Thyroid gland (tissue), 4 donors: ENCODE results near the gene VAV3.
"Not testable (repeated sequence)": the region's sequence is repeated elsewhere in the genome, so short reads cannot be mapped to it uniquely, and the experiment has no call there.

Source experiments
- POLR2A ChIP-seq, 2 donors: fragments of 450-650 bp; IDR thresholded peaks; one replicate each; pipeline ENCODE4 v1.6.1; 2017; ENCODE audit warnings: antibody characterized with exemption in 2 of 2, mild to moderate bottlenecking in 2 of 2, moderate library complexity in 1 of 2
- TF ChIP-seq, protein P1 (sequence below), 6 experiments: fragments of 200-600 bp in 3 of 6; fragments of 450-650 bp in 3 of 6; sonication (generic) in 3 of 6; IDR thresholded peaks; one replicate each; pipeline ENCODE4 v1.5.1; 2016 to 2019; ENCODE audit warnings: antibody characterized with exemption in 6 of 6, mild to moderate bottlenecking in 2 of 6, inconsistent platforms in 1 of 6, moderate library complexity in 1 of 6

GRCh38 chr1:107720210-107720609 lies 244.8 kb downstream of the VAV3 start:
- TF ChIP-seq, protein P1, sequence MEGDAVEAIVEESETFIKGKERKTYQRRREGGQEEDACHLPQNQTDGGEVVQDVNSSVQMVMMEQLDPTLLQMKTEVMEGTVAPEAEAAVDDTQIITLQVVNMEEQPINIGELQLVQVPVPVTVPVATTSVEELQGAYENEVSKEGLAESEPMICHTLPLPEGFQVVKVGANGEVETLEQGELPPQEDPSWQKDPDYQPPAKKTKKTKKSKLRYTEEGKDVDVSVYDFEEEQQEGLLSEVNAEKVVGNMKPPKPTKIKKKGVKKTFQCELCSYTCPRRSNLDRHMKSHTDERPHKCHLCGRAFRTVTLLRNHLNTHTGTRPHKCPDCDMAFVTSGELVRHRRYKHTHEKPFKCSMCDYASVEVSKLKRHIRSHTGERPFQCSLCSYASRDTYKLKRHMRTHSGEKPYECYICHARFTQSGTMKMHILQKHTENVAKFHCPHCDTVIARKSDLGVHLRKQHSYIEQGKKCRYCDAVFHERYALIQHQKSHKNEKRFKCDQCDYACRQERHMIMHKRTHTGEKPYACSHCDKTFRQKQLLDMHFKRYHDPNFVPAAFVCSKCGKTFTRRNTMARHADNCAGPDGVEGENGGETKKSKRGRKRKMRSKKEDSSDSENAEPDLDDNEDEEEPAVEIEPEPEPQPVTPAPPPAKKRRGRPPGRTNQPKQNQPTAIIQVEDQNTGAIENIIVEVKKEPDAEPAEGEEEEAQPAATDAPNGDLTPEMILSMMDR (IDR thresholded peaks at IDR 0.05) = not testable (repeated sequence)
- not testable (repeated sequence) for TF ChIP-seq POLR2A (IDR thresholded peaks at IDR 0.05)
